ENCODE results near the gene SLC66A3. TPM values are rescaled to one million over a fixed set of nuclear protein-coding genes. Genes with fewer than 3 reads are reported as not detected.

Gene SLC66A3
- total RNA-seq, 1 experiment from 2014 or later: 13.3 TPM

- H3K4me3 Mint-ChIP-seq: no peak overlapping the region
- no peaks in the 10 kb centered on the region for H3K4me1 Mint-ChIP-seq
- H3K27me3 ChIP-seq (ENCODE audit: insufficient read depth, low read length): no peaks in the 10 kb centered on the region
- peaks cover 21 to 74% (median 45%) of the 10 kb centered on the region in 3 experiments for H3K36me3 Mint-ChIP-seq (ENCODE audit: insufficient read depth in 1 of 3, low read depth in 3 of 3)
- H3K4me1 ChIP-seq (ENCODE audit: insufficient read depth, low read length): no peaks in the 10 kb centered on the region
- H2BK12ac ChIP-seq (ENCODE audit: insufficient read length, low read depth, low read length): no peak overlapping the region
- H3T11ph ChIP-seq (ENCODE audit: low read length): no peak overlapping the region
- no peak overlapping the region for H2AK5ac ChIP-seq (ENCODE audit: insufficient read length, low read length)
- no peak overlapping the region for H3K27ac Mint-ChIP-seq
- H3K27me3 Mint-ChIP-seq (ENCODE audit: low read depth): no peaks in the 10 kb centered on the region
- H2BK20ac ChIP-seq (ENCODE audit: low read depth, low read length, poor library complexity, severe bottlenecking): no peak overlapping the region
- no peak overlapping the region for H2AFZ ChIP-seq (ENCODE audit: low read length)
- no peak overlapping the region for H2BK5ac ChIP-seq (ENCODE audit: insufficient read length, low read length)
- no peaks in the 10 kb centered on the region for H3K9me3 Mint-ChIP-seq
- no peaks in the 10 kb centered on the region for H3K23me2 ChIP-seq (ENCODE audit: insufficient read length, low read depth, low read length, poor library complexity, severe bottlenecking)
- no peaks in the 10 kb centered on the region for H4K20me1 ChIP-seq (ENCODE audit: control insufficient read depth, insufficient read depth, insufficient read length)
- no peak overlapping the region for H3K56ac ChIP-seq (ENCODE audit: insufficient read length, low read depth, low read length)
- H3K79me1 ChIP-seq (ENCODE audit: insufficient read depth, low read depth, low read length, poor library complexity, severe bottlenecking): no peaks in the 10 kb centered on the region
- H3K9me3 ChIP-seq (ENCODE audit: control insufficient read depth, low read depth, low read length): no peaks in the 10 kb centered on the region
- TF ChIP-seq CTCF (conservative IDR thresholded peaks at IDR 0.05): no peak
- no peak overlapping the region for H2BK15ac ChIP-seq (ENCODE audit: low read depth, low read length)
- H4K91ac ChIP-seq (ENCODE audit: insufficient read length, low read depth, low read length): no peak overlapping the region
- no peak overlapping the region for H3K23ac ChIP-seq (ENCODE audit: insufficient read length, low read depth, low read length)
- no peak overlapping the region for H3K27ac ChIP-seq (ENCODE audit: insufficient read length, low read depth, low read length)
- no peak overlapping the region for H4K5ac ChIP-seq (ENCODE audit: insufficient read length, low read depth, low read length)
- no peak overlapping the region for H3K4ac ChIP-seq (ENCODE audit: low read depth, low read length)
- WGBS (ENCODE audit: extremely low coverage, insufficient read length, low lambda C conversion rate): no CpG with 5 or more reads among the region's 1 CpG
- no peak overlapping the region for H3K14ac ChIP-seq (ENCODE audit: insufficient read depth, low read length)
- no peaks in the 10 kb centered on the region for H3K79me2 ChIP-seq (ENCODE audit: insufficient read depth, low read length)
- no peak for DNase-seq
- no peak overlapping the region for H3K18ac ChIP-seq (ENCODE audit: insufficient read length, low read depth, low read length)
- no peak overlapping the region for H4K8ac ChIP-seq (replicated peaks; ENCODE audit: insufficient read length, low read depth, low read length)
- no peak overlapping the region for H2BK120ac ChIP-seq (ENCODE audit: low read depth, low read length, poor library complexity, severe bottlenecking)
- no peak overlapping the region for H3K9ac ChIP-seq (ENCODE audit: extremely low read depth, insufficient read length, low read length)
- H3K4me2 ChIP-seq (ENCODE audit: insufficient read depth, insufficient read length, low read length): no peak overlapping the region
Measured at GRCh38 chr2:11213975-11214374, 58.7 kb downstream of the SLC66A3 start.
